Esophagus squamous epithelium (tissue), 5 donors: Measurements from ENCODE around the gene HGD. TPM values are rescaled to one million over a fixed set of nuclear protein-coding genes. Genes with fewer than 3 reads are reported as not detected.

Source experiments
- DNase-seq: peaks from one replicate; lab custom pipeline; 2025; lab: John Stamatoyannopoulos, UW
- H3K27ac ChIP-seq, 4 donors: fragments of 200-600 bp; sonication (generic); one replicate each; pipeline ENCODE4 v1.5.1; 2016 to 2019; ENCODE audit warnings: mild to moderate bottlenecking in 1 of 4
- H3K27me3 ChIP-seq, 4 donors: fragments of 200-600 bp; sonication (generic); 1 replicate in 3 of 4; 2 replicates in 1 of 4; pipeline versions ENCODE4 v1.5.1 to v1.6.0; 2017 to 2021; ENCODE audit warnings: antibody characterized with exemption in 1 of 4
- H3K36me3 ChIP-seq, 3 donors: fragments of 200-600 bp; sonication (generic); one replicate each; pipeline ENCODE4 v1.5.1; 2016 to 2019
- H3K4me1 ChIP-seq, 3 donors: fragments of 200-600 bp; sonication (generic); one replicate each; pipeline ENCODE4 v1.5.1; 2017 to 2019
- H3K4me3 ChIP-seq, 4 donors: fragments of 200-600 bp; sonication (generic); 1 replicate in 3 of 4; 2 replicates in 1 of 4; pipeline ENCODE4 v1.5.1; 2016 to 2019; ENCODE audit warnings: mild to moderate bottlenecking in 2 of 4, moderate library complexity in 1 of 4
- H3K9me3 ChIP-seq, 3 donors: fragments of 200-600 bp; sonication (generic); one replicate each; pipeline ENCODE4 v1.5.1; 2016 to 2019
- CTCF ChIP-seq, 6 experiments: fragments of 450-650 bp in 4 of 6; fragments of 200-600 bp in 2 of 6; sonication (generic) in 2 of 6; IDR thresholded peaks; one replicate each; pipeline ENCODE4 v1.5.1; 2016 to 2019; ENCODE audit warnings: antibody characterized with exemption in 6 of 6, mild to moderate bottlenecking in 4 of 6, moderate library complexity in 4 of 6
- POLR2A ChIP-seq, 4 donors: fragments of 450-650 bp; IDR thresholded peaks; one replicate each; pipeline ENCODE4 v1.6.1; 2017; ENCODE audit warnings: antibody characterized with exemption in 4 of 4, mild to moderate bottlenecking in 4 of 4, moderate library complexity in 3 of 4
- WGBS, 2 donors: methylation state at CpG; one replicate each; pipeline ENCODE4 v1.1.5; 2018; 5-methylcytosine and 5-hydroxymethylcytosine counted together
- intact Hi-C: fragments of 100-400 bp; cut with DNase I; formaldehyde crosslinking; loops from one replicate; pipeline ENCODE4 v1.15.0; 2022
- total RNA-seq, 4 donors: library from RNA; depleted of rRNA; stranded (reverse); fragments of >200 nt; gene quantifications; one replicate each; pipeline ENCODE4 v1.1.0, GENCODE V29; 2016
- donor health status: DM: yes; HTN: yes; CAD: no.

HGD gene
- total RNA-seq, 4 donors from 2014 or later, result 0.12 TPM; not detected in 3

DNA sequence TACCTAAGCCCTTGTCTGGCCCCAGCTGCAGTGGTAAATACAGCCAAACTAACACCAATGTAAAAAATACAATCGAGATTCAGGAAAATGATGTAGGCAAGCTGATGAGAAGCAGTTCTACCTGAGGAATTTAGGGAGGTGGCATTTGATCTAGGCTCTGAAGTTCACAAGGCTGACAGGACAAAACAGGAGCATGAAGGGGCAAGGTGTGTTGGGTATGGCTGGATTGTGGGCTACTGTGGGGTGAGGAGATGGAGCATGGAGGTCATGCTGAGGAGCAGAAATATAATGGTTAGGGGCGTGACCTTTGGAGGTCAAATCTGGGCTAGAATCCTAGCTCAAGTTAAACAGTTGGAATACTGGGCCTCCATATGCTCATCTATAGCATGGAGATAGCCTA is 79.4 kb downstream of the HGD start:
- Histone ChIP-seq H3K4me3 (no peak overlapping the region), H3K27me3 (no peaks in the 10 kb centered on the region), H3K27ac (no peak overlapping the region), H3K36me3 (peaks cover 0 to 61% (median 10%) of the 10 kb centered on the region in 3 donors), H3K9me3 (no peaks in the 10 kb centered on the region), H3K4me1 (peaks cover 0 to 31% (median 13%) of the 10 kb centered on the region in 3 donors)
- intact Hi-C loops, result no loop called here
- TF ChIP-seq POLR2A (IDR thresholded peaks at IDR 0.05) (no peak), CTCF (IDR thresholded peaks at IDR 0.05) (no peak)
- no peak for DNase-seq
- 71 to 87% methylated on average over 2 of the region's 2 CpGs for WGBS, 2 donors

DNA sequence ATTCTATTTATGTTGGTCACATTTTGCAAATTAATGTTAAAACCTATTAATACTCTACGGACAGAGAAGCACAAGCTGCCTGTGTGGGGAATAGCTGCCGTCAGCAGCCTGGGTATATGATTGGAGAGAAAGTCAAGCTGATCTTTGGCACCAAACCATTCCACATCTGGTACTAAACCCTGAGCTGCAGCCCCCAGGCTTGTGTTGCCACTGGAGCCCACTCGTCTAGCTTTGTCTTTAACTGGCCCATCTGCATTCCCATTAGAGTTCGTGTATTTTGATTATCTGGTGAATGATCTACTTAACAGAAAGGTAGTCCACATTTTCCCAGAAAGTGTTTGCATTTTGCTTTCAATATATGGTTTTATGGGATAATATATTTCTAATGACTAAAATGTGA is 80.5 kb downstream of the HGD start:
- DNase-seq, result no peak
- TF ChIP-seq POLR2A (IDR thresholded peaks at IDR 0.05), result no peak
- no peak for TF ChIP-seq CTCF (IDR thresholded peaks at IDR 0.05)
- H3K36me3 ChIP-seq, result peaks cover 0 to 63% (median 10%) of the 10 kb centered on the region in 3 donors
- H3K27me3 ChIP-seq, result no peaks in the 10 kb centered on the region
- WGBS, 2 donors, result 45 to 77% methylated on average over 4 of the region's 4 CpGs
- peaks cover 5 to 40% (median 20%) of the 10 kb centered on the region in 3 donors for H3K4me1 ChIP-seq
- H3K27ac ChIP-seq, result no peak overlapping the region
- no peak overlapping the region for H3K4me3 ChIP-seq
- no peaks in the 10 kb centered on the region for H3K9me3 ChIP-seq
- intact Hi-C loops, result no loop called here

GRCh38 chr3:120599211-120599610 is 82.8 kb downstream of the HGD start:
- H3K27ac ChIP-seq, result no peak overlapping the region
- peaks cover 5 to 48% (median 20%) of the 10 kb centered on the region in 3 donors for H3K4me1 ChIP-seq
- H3K36me3 ChIP-seq, result peaks cover 0 to 63% (median 10%) of the 10 kb centered on the region in 3 donors
- H3K9me3 ChIP-seq, result no peaks in the 10 kb centered on the region
- 58 to 77% methylated on average over 3 of the region's 3 CpGs for WGBS, 2 donors
- no peak for DNase-seq
- TF ChIP-seq POLR2A (IDR thresholded peaks at IDR 0.05) (no peak), CTCF (IDR thresholded peaks at IDR 0.05) (no peak)
- intact Hi-C loops, result no loop called here
- H3K27me3 ChIP-seq, result no peaks in the 10 kb centered on the region
- H3K4me3 ChIP-seq, result no peak overlapping the region

GRCh38 chr3:120597445-120598049 is 84.5 kb downstream of the HGD start:
- H3K4me1 ChIP-seq, result peaks cover 5 to 48% (median 20%) of the 10 kb centered on the region in 3 donors
- WGBS, 2 donors, result 8 to 11% methylated on average over 1 of the region's 1 CpG
- peak overlapping the region in 3 of 4 donors; percentile 72 to 88 (median 84) for H3K4me3 ChIP-seq
- intact Hi-C loops, result no loop called here
- no peak for DNase-seq
- no peak for TF ChIP-seq POLR2A (IDR thresholded peaks at IDR 0.05)
- no peak for TF ChIP-seq CTCF (IDR thresholded peaks at IDR 0.05)
- peaks cover 0 to 49% (median 10%) of the 10 kb centered on the region in 3 donors for H3K36me3 ChIP-seq
- peak overlapping the region in 2 of 4 donors; percentile 93 to 97 for H3K27ac ChIP-seq
- H3K27me3 ChIP-seq, result no peaks in the 10 kb centered on the region
- H3K9me3 ChIP-seq, result no peaks in the 10 kb centered on the region

DNA sequence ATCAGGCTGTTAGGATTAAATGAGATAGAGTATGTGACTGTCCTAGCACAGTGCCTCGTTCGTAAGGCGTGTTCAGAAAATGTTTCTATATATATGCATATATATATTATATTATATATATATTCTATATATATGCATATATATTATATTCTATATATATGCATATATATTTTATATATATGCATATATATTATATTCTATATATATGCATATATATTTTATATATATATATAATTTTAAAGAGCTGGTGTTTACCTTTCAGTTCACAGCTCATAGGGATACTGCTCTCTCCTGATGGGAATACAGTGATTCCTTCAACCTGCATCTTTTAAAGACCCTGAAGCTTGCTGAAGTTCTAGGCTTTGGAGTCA is 85.2 kb downstream of the HGD start:
- intact Hi-C loops, result no loop called here
- WGBS, 2 donors, result 22 to 35% methylated on average over 3 of the region's 3 CpGs

More for the DNA sequence above, 85.2 kb downstream of the HGD start:
- H3K4me3 ChIP-seq, result peak overlapping the region; percentile 57 to 88 (median 78)
- TF ChIP-seq CTCF (IDR thresholded peaks at IDR 0.05) (no peak), POLR2A (IDR thresholded peaks at IDR 0.05) (no peak)
- DNase-seq, result no peak
- H3K27ac ChIP-seq, result peak overlapping the region; percentile 88 to 97 (median 92)
- no peaks in the 10 kb centered on the region for H3K9me3 ChIP-seq
- no peaks in the 10 kb centered on the region for H3K27me3 ChIP-seq
- peaks cover 0 to 42% (median 9%) of the 10 kb centered on the region in 3 donors for H3K36me3 ChIP-seq
- peaks cover 5 to 48% (median 20%) of the 10 kb centered on the region in 3 donors for H3K4me1 ChIP-seq
